Adrenal gland (tissue), 5 donors: Measurements from ENCODE around the gene CNTN5.

Source experiments
- POLR2A ChIP-seq, 2 donors: fragments of 450-650 bp; IDR thresholded peaks; one replicate each; pipeline ENCODE4 v1.6.1; 2017; ENCODE audit warnings: antibody characterized with exemption in 2 of 2, mild to moderate bottlenecking in 2 of 2, moderate library complexity in 1 of 2
- TF ChIP-seq, protein P1 (sequence below), 6 experiments: fragments of 450-650 bp in 4 of 6; fragments of 200-600 bp in 2 of 6; sonication (generic) in 1 of 6; IDR thresholded peaks; 1 replicate in 5 of 6; 2 replicates in 1 of 6; pipeline versions ENCODE4 v1.5.1 to v1.8.0; 2016 to 2021; ENCODE audit warnings: antibody characterized with exemption in 6 of 6, mild to moderate bottlenecking in 2 of 6, moderate library complexity in 1 of 6
- donor health status: DM: no; HTN: no; CAD: no.

DNA sequence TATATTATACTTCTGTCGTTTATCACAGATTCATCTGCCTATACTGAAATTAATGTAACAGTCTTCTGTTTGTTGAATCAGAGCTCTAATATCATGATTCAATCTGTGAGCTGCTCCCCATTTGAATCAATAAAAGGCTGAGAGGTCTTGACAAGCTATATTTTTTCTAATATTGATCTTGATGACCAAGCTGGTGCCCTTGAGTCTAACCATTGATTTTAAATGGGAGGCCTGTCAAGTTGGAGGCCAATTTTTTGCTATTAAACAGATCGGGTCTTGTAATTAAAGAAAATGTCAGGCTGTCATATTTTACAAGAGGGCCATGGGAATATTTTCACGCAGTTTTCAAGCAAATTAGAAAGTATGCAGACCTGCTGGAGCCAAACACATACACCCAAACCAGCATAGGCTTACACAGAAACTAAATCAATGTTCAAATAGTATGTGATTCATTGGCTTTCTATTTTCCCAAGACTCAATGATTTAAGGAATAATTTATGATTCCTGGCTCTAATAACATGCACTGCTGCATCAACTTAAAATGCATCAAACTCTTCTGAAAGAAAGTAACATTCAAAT is 286.9 kb downstream of the CNTN5 start:
- TF ChIP-seq, protein P1, sequence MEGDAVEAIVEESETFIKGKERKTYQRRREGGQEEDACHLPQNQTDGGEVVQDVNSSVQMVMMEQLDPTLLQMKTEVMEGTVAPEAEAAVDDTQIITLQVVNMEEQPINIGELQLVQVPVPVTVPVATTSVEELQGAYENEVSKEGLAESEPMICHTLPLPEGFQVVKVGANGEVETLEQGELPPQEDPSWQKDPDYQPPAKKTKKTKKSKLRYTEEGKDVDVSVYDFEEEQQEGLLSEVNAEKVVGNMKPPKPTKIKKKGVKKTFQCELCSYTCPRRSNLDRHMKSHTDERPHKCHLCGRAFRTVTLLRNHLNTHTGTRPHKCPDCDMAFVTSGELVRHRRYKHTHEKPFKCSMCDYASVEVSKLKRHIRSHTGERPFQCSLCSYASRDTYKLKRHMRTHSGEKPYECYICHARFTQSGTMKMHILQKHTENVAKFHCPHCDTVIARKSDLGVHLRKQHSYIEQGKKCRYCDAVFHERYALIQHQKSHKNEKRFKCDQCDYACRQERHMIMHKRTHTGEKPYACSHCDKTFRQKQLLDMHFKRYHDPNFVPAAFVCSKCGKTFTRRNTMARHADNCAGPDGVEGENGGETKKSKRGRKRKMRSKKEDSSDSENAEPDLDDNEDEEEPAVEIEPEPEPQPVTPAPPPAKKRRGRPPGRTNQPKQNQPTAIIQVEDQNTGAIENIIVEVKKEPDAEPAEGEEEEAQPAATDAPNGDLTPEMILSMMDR (IDR thresholded peaks at IDR 0.05), result no peak
- no peak for TF ChIP-seq POLR2A (IDR thresholded peaks at IDR 0.05)
